ENCODE data around the gene HOMER2. TPM values are rescaled to one million over a fixed set of nuclear protein-coding genes. Genes with fewer than 3 reads are reported as not detected.
"Not testable (repeated sequence)": the region's sequence is repeated elsewhere in the genome, so short reads cannot be mapped to it uniquely, and the experiment has no call there.

Gene HOMER2
- 19.3 and 21.3 TPM in 2 replicates for total RNA-seq

- Mint-ChIP-seq H3K4me1 (ENCODE audit: low read depth) (no peaks in the 10 kb centered on the region), H3K27me3 (ENCODE audit: insufficient read depth) (peaks cover 16% of the 10 kb centered on the region), H3K9me3 (no peaks in the 10 kb centered on the region), H3K4me3 (peak within 1 kb of the TSS; percentile 64), H3K27ac (peak within 1 kb of the TSS; percentile 50), H3K36me3 (ENCODE audit: low read depth) (peaks cover 4% of the 10 kb centered on the region)
- intact Hi-C loops (cut with micrococcal nuclease) = no loop called here
- no peak for DNase-seq (ENCODE audit: low spot score)
These were observed at the start of gene HOMER2 for GRCh38 chr15:82952158-82953081. HOMER2 (minus strand) TSS chr15:82952720; CDS start chr15:82952535, 185 bp downstream.

GRCh38 chr15:83000672-83001031, 48.1 kb upstream of the HOMER2 start:
- not testable (repeated sequence) for H3K27ac Mint-ChIP-seq; H3K4me3 Mint-ChIP-seq; DNase-seq (ENCODE audit: low spot score); H3K27me3 Mint-ChIP-seq (ENCODE audit: insufficient read depth); H3K4me1 Mint-ChIP-seq (ENCODE audit: low read depth); H3K9me3 Mint-ChIP-seq; H3K36me3 Mint-ChIP-seq (ENCODE audit: low read depth)
- intact Hi-C loops (cut with micrococcal nuclease) = loop anchor here (1.0 to 2.0 kb wide), 6 partner anchors 14 to 460 kb away; partner anchors contain the start of genes RAMAC and RPS17

GRCh38 chr15:82999905-83000671, 47.6 kb upstream of the HOMER2 start:
- DNase-seq (ENCODE audit: low spot score) = peak; percentile 28
- Mint-ChIP-seq H3K9me3 (no peaks in the 10 kb centered on the region), H3K36me3 (ENCODE audit: low read depth) (peaks cover 3% of the 10 kb centered on the region), H3K4me1 (ENCODE audit: low read depth) (peaks cover 9% of the 10 kb centered on the region), H3K4me3 (peak overlapping the region; percentile 60), H3K27ac (peak overlapping the region; percentile 9), H3K27me3 (ENCODE audit: insufficient read depth) (no peaks in the 10 kb centered on the region)
- intact Hi-C loops (cut with micrococcal nuclease) = loop anchor here (1.0 to 2.0 kb wide), 6 partner anchors 13 to 460 kb away; partner anchors contain the start of genes RAMAC and RPS17

GRCh38 chr15:82999426-82999825, 46.9 kb upstream of the HOMER2 start:
- Mint-ChIP-seq H3K27ac (no peak overlapping the region), H3K4me3 (no peak overlapping the region), H3K9me3 (no peaks in the 10 kb centered on the region), H3K36me3 (ENCODE audit: low read depth) (no peaks in the 10 kb centered on the region), H3K27me3 (ENCODE audit: insufficient read depth) (no peaks in the 10 kb centered on the region), H3K4me1 (ENCODE audit: low read depth) (peaks cover 9% of the 10 kb centered on the region)
- no peak for DNase-seq (ENCODE audit: low spot score)
- intact Hi-C loops (cut with micrococcal nuclease) = no loop called here

- Mint-ChIP-seq H3K4me1 (ENCODE audit: low read depth) (peaks cover 14% of the 10 kb centered on the region), H3K36me3 (ENCODE audit: low read depth) (peaks cover 5% of the 10 kb centered on the region), H3K27ac (no peak overlapping the region), H3K27me3 (ENCODE audit: insufficient read depth) (no peaks in the 10 kb centered on the region), H3K9me3 (no peaks in the 10 kb centered on the region), H3K4me3 (no peak overlapping the region)
- DNase-seq (ENCODE audit: low spot score) = no peak
- intact Hi-C loops (cut with micrococcal nuclease) = no loop called here
These were observed 43.4 kb upstream of the HOMER2 start for GRCh38 chr15:82995938-82996337.

- Mint-ChIP-seq H3K4me3 (no peak overlapping the region), H3K36me3 (ENCODE audit: low read depth) (peaks cover 9% of the 10 kb centered on the region), H3K27me3 (ENCODE audit: insufficient read depth) (no peaks in the 10 kb centered on the region), H3K4me1 (ENCODE audit: low read depth) (peaks cover 9% of the 10 kb centered on the region), H3K27ac (no peak overlapping the region), H3K9me3 (no peaks in the 10 kb centered on the region)
- intact Hi-C loops (cut with micrococcal nuclease) = no loop called here
- DNase-seq (ENCODE audit: low spot score) = no peak
These were observed 42.6 kb upstream of the HOMER2 start for GRCh38 chr15:82995076-82995475.

GRCh38 chr15:82993144-82993543, 40.6 kb upstream of the HOMER2 start:
- no peak overlapping the region for H3K27ac Mint-ChIP-seq
- H3K4me1 Mint-ChIP-seq (ENCODE audit: low read depth) = peaks cover 11% of the 10 kb centered on the region
- H3K36me3 Mint-ChIP-seq (ENCODE audit: low read depth) = peaks cover 23% of the 10 kb centered on the region
- H3K27me3 Mint-ChIP-seq (ENCODE audit: insufficient read depth) = no peaks in the 10 kb centered on the region
- DNase-seq (ENCODE audit: low spot score) = no peak
- H3K4me3 Mint-ChIP-seq = no peak overlapping the region
- intact Hi-C loops (cut with micrococcal nuclease) = no loop called here
- H3K9me3 Mint-ChIP-seq = no peaks in the 10 kb centered on the region

GRCh38 chr15:82992436-82992998, 40.0 kb upstream of the HOMER2 start:
- intact Hi-C loops (cut with micrococcal nuclease) = no loop called here
- no peak overlapping the region for H3K27ac Mint-ChIP-seq
- H3K27me3 Mint-ChIP-seq (ENCODE audit: insufficient read depth) = no peaks in the 10 kb centered on the region
- H3K4me1 Mint-ChIP-seq (ENCODE audit: low read depth) = peaks cover 11% of the 10 kb centered on the region
- H3K36me3 Mint-ChIP-seq (ENCODE audit: low read depth) = peaks cover 26% of the 10 kb centered on the region
- no peak for DNase-seq (ENCODE audit: low spot score)
- no peaks in the 10 kb centered on the region for H3K9me3 Mint-ChIP-seq
- H3K4me3 Mint-ChIP-seq = no peak overlapping the region

- H3K4me3 Mint-ChIP-seq = peak overlapping the region; percentile 98
- H3K4me1 Mint-ChIP-seq (ENCODE audit: low read depth) = peaks cover 25% of the 10 kb centered on the region
- no peaks in the 10 kb centered on the region for H3K27me3 Mint-ChIP-seq (ENCODE audit: insufficient read depth)
- DNase-seq (ENCODE audit: low spot score) = no peak
- peaks cover 27% of the 10 kb centered on the region for H3K36me3 Mint-ChIP-seq (ENCODE audit: low read depth)
- intact Hi-C loops (cut with micrococcal nuclease) = loop anchor here (1.0 to 2.0 kb wide), 8 partner anchors 14 to 446 kb away; partner anchors contain the start of genes C15orf40 and RPS17
- no peaks in the 10 kb centered on the region for H3K9me3 Mint-ChIP-seq
- H3K27ac Mint-ChIP-seq = peak overlapping the region; percentile 73
These were observed 33.9 kb upstream of the HOMER2 start for GRCh38 chr15:82986442-82986780.

GRCh38 chr15:82985688-82986441, 33.3 kb upstream of the HOMER2 start, which contains the start of gene RAMAC:
RAMAC (plus strand) TSS chr15:82986210; CDS start chr15:82989019, 2,809 bp downstream.
- peaks cover 25% of the 10 kb centered on the region for H3K4me1 Mint-ChIP-seq (ENCODE audit: low read depth)

GRCh38 chr15:82980981-82981380, 28.5 kb upstream of the HOMER2 start:
- Mint-ChIP-seq H3K4me3 (no peak overlapping the region), H3K27me3 (ENCODE audit: insufficient read depth) (peaks cover 1% of the 10 kb centered on the region), H3K36me3 (ENCODE audit: low read depth) (peaks cover 1% of the 10 kb centered on the region), H3K9me3 (no peaks in the 10 kb centered on the region), H3K27ac (no peak overlapping the region), H3K4me1 (ENCODE audit: low read depth) (peaks cover 11% of the 10 kb centered on the region)
- no peak for DNase-seq (ENCODE audit: low spot score)
- intact Hi-C loops (cut with micrococcal nuclease) = no loop called here

More at GRCh38 chr15:82985688-82986441, 33.3 kb upstream of the HOMER2 start, which contains the start of gene RAMAC:
- Mint-ChIP-seq H3K27ac (peak within 1 kb of the TSS; percentile 73), H3K27me3 (ENCODE audit: insufficient read depth) (no peaks in the 10 kb centered on the region), H3K4me3 (peak within 1 kb of the TSS; percentile 98), H3K9me3 (no peaks in the 10 kb centered on the region), H3K36me3 (ENCODE audit: low read depth) (peaks cover 27% of the 10 kb centered on the region)
- peak; percentile 86 for DNase-seq (ENCODE audit: low spot score)
- intact Hi-C loops (cut with micrococcal nuclease) = loop anchor here (1.0 to 2.0 kb wide), 8 partner anchors 15 to 446 kb away; partner anchors contain the start of genes C15orf40 and RPS17

GRCh38 chr15:82979726-82980125, 27.2 kb upstream of the HOMER2 start:
- Mint-ChIP-seq H3K9me3 (no peaks in the 10 kb centered on the region), H3K4me3 (no peak overlapping the region), H3K27ac (no peak overlapping the region), H3K4me1 (ENCODE audit: low read depth) (no peaks in the 10 kb centered on the region), H3K27me3 (ENCODE audit: insufficient read depth) (peaks cover 2% of the 10 kb centered on the region), H3K36me3 (ENCODE audit: low read depth) (peaks cover 1% of the 10 kb centered on the region)
- intact Hi-C loops (cut with micrococcal nuclease) = no loop called here
- DNase-seq (ENCODE audit: low spot score) = no peak
